GM19193 (cell line): ENCODE data around the gene TECPR1.

Experiments used
- POLR2A ChIP-seq: IDR thresholded peaks from 4 replicates; pipeline ENCODE4 v1.6.1; 2011; ENCODE audit not compliant: insufficient read depth, insufficient read length; ENCODE audit errors: extremely low read depth

TECPR1 gene

GRCh38 chr7:98286701-98287485 is 34.9 kb upstream of the TECPR1 start:
- no peak for TF ChIP-seq POLR2A

- TF ChIP-seq POLR2A, result no peak
Observed at GRCh38 chr7:98286093-98286539, 34.1 kb upstream of the TECPR1 start.

- TF ChIP-seq POLR2A, result no peak
Observed at GRCh38 chr7:98285157-98286092, 33.4 kb upstream of the TECPR1 start.

GRCh38 chr7:98284335-98285036 is 32.5 kb upstream of the TECPR1 start:
- no peak for TF ChIP-seq POLR2A

GRCh38 chr7:98283887-98284222 is 31.8 kb upstream of the TECPR1 start:
- TF ChIP-seq POLR2A, result no peak

GRCh38 chr7:98283127-98283886 is 31.3 kb upstream of the TECPR1 start:
- no peak for TF ChIP-seq POLR2A

GRCh38 chr7:98282703-98283102 is 30.7 kb upstream of the TECPR1 start:
- no peak for TF ChIP-seq POLR2A

GRCh38 chr7:98281757-98282606 is 29.9 kb upstream of the TECPR1 start:
- TF ChIP-seq POLR2A, result peak; percentile 26

- peak; percentile 62 for TF ChIP-seq POLR2A
Observed at GRCh38 chr7:98280791-98281756, 29.0 kb upstream of the TECPR1 start, which contains the start of gene BRI3. Gene BRI3 (plus strand): TSS chr7:98281686. CDS start chr7:98281796, 110 bp downstream.

- TF ChIP-seq POLR2A, result no peak
Observed at GRCh38 chr7:98280296-98280695, 28.3 kb upstream of the TECPR1 start.

- no peak for TF ChIP-seq POLR2A
Observed at GRCh38 chr7:98278936-98279335, 26.9 kb upstream of the TECPR1 start.

GRCh38 chr7:98278408-98278807 is 26.4 kb upstream of the TECPR1 start:
- TF ChIP-seq POLR2A, result no peak

- no peak for TF ChIP-seq POLR2A
Observed at GRCh38 chr7:98276241-98276761, 24.3 kb upstream of the TECPR1 start.

- TF ChIP-seq POLR2A, result no peak
Observed at GRCh38 chr7:98267303-98267702, 15.3 kb upstream of the TECPR1 start.
